Psoas muscle (tissue), 8 donors: ENCODE data around the gene FNDC3A. TPM values are rescaled to one million over a fixed set of nuclear protein-coding genes. Genes with fewer than 3 reads are reported as not detected.

Experiments used
- ATAC-seq, 4 donors: fragments of 200-7000 bp; cut with Tn5 transposase; one replicate each; pipeline ENCODE4 v1.9.1; 2020; ENCODE audit warnings: moderate library complexity in 3 of 4, mild to moderate bottlenecking in 2 of 4
- DNase-seq, 2 donors: peaks; one replicate each; pipeline ENCODE4 v3.0.0-alpha.2; 2020
- H3K27ac ChIP-seq: fragments of 200-600 bp; one replicate; pipeline ENCODE4 v1.8.0; 2022
- H3K27me3 ChIP-seq, 3 donors: fragments of 200-600 bp in 1 of 3; one replicate each; pipeline versions ENCODE4 v1.6.1 to v1.8.0; 2013 to 2022; ENCODE audit warnings: low read length in 2 of 3, mild to moderate bottlenecking in 2 of 3, moderate library complexity in 1 of 3; ENCODE audit not compliant: insufficient read depth in 3 of 3
- H3K36me3 ChIP-seq, 2 donors: fragments of 200-600 bp in 1 of 2; one replicate each; pipeline versions ENCODE4 v1.6.1 to v1.8.0; 2013 to 2022; ENCODE audit warnings: low read depth in 1 of 2, mild to moderate bottlenecking in 1 of 2, moderate library complexity in 1 of 2; ENCODE audit not compliant: insufficient read depth in 1 of 2
- H3K4me1 ChIP-seq: fragments of 200-600 bp; one replicate; pipeline ENCODE4 v1.8.0; 2022
- H3K4me3 ChIP-seq: fragments of 200-600 bp; one replicate; pipeline ENCODE4 v1.8.0; 2022; ENCODE audit warnings: mild to moderate bottlenecking
- H3K9me3 ChIP-seq: fragments of 200-600 bp; one replicate; pipeline ENCODE4 v1.8.0; 2022
- CTCF ChIP-seq: fragments of 200-600 bp; IDR thresholded peaks from one replicate; pipeline ENCODE4 v1.8.0; 2022; ENCODE audit warnings: antibody characterized with exemption
- WGBS, 3 donors: extraction: QIAGEN DNeasy Blood & Tissue Kit; methylation state at CpG; one replicate each; pipeline versions ENCODE4 v1.1.6 to v1.1.7; 2013; 5-methylcytosine and 5-hydroxymethylcytosine counted together
- intact Hi-C, 2 donors: fragments of 100-400 bp; cut with DNase I; formaldehyde crosslinking; loops; one replicate each; pipeline versions ENCODE4 v1.11.0 to v1.14.2; 2022
- polyA plus RNA-seq, 3 donors: library from polyadenylated mRNA; stranded (reverse); fragments of 200-250 nt; gene quantifications; one replicate each; pipeline ENCODE4 v1.2.3, GENCODE V29; 2013
- total RNA-seq, 4 donors: library from RNA; stranded (reverse); fragmentation: NEBNext Ultra II Directional in 2 of 4; extraction: Animal tissue kit (Norgen Biotek cat#: 25700) in 2 of 4; gene quantifications; one replicate each; pipeline versions ENCODE4 v1.2.1 to v1.2.4, GENCODE V29; 2021 to 2023
- donor health status: healthy with polysubstance abuse.
- donor health status: DM: no; HTN: no; CAD: no; lungs with moderate emphysema.
- donor health status: Bipolar disorder and iron deficiency.
- donor health status: healthy.
- donor health status: DM: yes; HTN: yes; CAD: no.
- donor health status: DM: no; HTN: no; CAD: no.
- donor health status: DM: no; HTN: no; CAD: no.
- donor health status: DM: yes; HTN: yes; CAD: no.

The FNDC3A gene
- total and polyA plus RNA-seq, 7 donors: 4.4 to 18.6 (median 10.5) TPM

- intact Hi-C loops: loop anchor here in 1 of 2 donors (5.0 kb wide), 1 partner anchor 270 kb away; the partner anchor contains the start of gene FNDC3A
These were observed 271.3 kb downstream of the FNDC3A start for GRCh38 chr13:49246850-49247642.

GRCh38 chr13:49247643-49248621 lies 272.2 kb downstream of the FNDC3A start, which contains the start of gene CDADC1:
Gene CDADC1, plus strand, starts transcription at chr13:49247925. Its CDS starts 113 bp downstream, at chr13:49248038.
- H3K9me3 ChIP-seq: no peaks in the 10 kb centered on the region
- peak within 1 kb of the TSS; percentile 96 for H3K4me3 ChIP-seq
- H3K4me1 ChIP-seq: peaks cover 12% of the 10 kb centered on the region
- peak within 1 kb of the TSS; percentile 92 for H3K27ac ChIP-seq
- peak; percentile 98 to 99 for DNase-seq
- TF ChIP-seq CTCF: no peak
- no peaks in the 10 kb centered on the region for H3K27me3 ChIP-seq
- intact Hi-C loops: loop anchor here in 1 of 2 donors (5.0 kb wide), 1 partner anchor 271 kb away; the partner anchor contains the start of gene FNDC3A
- WGBS, 3 donors: 0% methylated on average over 56 of the region's 56 CpGs
- H3K36me3 ChIP-seq: peaks cover 0 to 36% of the 10 kb centered on the region in 2 donors
- peak; percentile 99 to 100 (median 100) for ATAC-seq

More at GRCh38 chr13:49246850-49247642, 271.3 kb downstream of the FNDC3A start:
- peaks cover 12% of the 10 kb centered on the region for H3K4me1 ChIP-seq
- H3K27me3 ChIP-seq: no peaks in the 10 kb centered on the region
- no peaks in the 10 kb centered on the region for H3K9me3 ChIP-seq
- DNase-seq (no peak), ATAC-seq (peak; percentile 36 to 69 (median 56))
- TF ChIP-seq CTCF: no peak
- peak overlapping the region; percentile 92 for H3K27ac ChIP-seq
- WGBS, 3 donors: 24 to 25% (median 25%) methylated on average over 4 of the region's 4 CpGs
- H3K36me3 ChIP-seq: peaks cover 0 to 30% of the 10 kb centered on the region in 2 donors
- H3K4me3 ChIP-seq: peak overlapping the region; percentile 96

GRCh38 chr13:49248622-49249002 lies 272.9 kb downstream of the FNDC3A start:
- Histone ChIP-seq H3K27me3 (no peaks in the 10 kb centered on the region), H3K27ac (peak overlapping the region; percentile 92), H3K9me3 (no peaks in the 10 kb centered on the region), H3K36me3 (peaks cover 0 to 36% of the 10 kb centered on the region in 2 donors), H3K4me3 (peak overlapping the region; percentile 96), H3K4me1 (peaks cover 12% of the 10 kb centered on the region)
- intact Hi-C loops: loop anchor here in 1 of 2 donors (5.0 kb wide), 1 partner anchor 271 kb away; the partner anchor contains the start of gene FNDC3A
- DNase-seq (no peak), ATAC-seq (peak in 2 of 4 donors; percentile 6 to 22)
- TF ChIP-seq CTCF: no peak
- 5 to 7% (median 6%) methylated on average over 6 of the region's 6 CpGs for WGBS, 3 donors

- Histone ChIP-seq H3K4me1 (peaks cover 12% of the 10 kb centered on the region), H3K9me3 (no peaks in the 10 kb centered on the region), H3K4me3 (no peak overlapping the region), H3K36me3 (peaks cover 0 to 53% of the 10 kb centered on the region in 2 donors), H3K27ac (no peak overlapping the region), H3K27me3 (no peaks in the 10 kb centered on the region)
- TF ChIP-seq CTCF: no peak
- no peak for DNase-seq
- no peak for ATAC-seq
- 78 to 86% (median 82%) methylated on average over 5 of the region's 5 CpGs for WGBS, 3 donors
- intact Hi-C loops: no loop called here
These were observed 275.6 kb downstream of the FNDC3A start for GRCh38 chr13:49251326-49251725.
